Esophagus (tissue), 2 donors: Measurements from ENCODE around the gene SHISA4. TPM values are rescaled to one million over a fixed set of nuclear protein-coding genes. Genes with fewer than 3 reads are reported as not detected.

ENCODE experiments used
- H3K27ac ChIP-seq, 2 donors: one replicate each; pipeline ENCODE4 v1.5.1; 2013; ENCODE audit warnings: low read depth in 2 of 2, mild to moderate bottlenecking in 2 of 2, inconsistent platforms in 1 of 2, low read length in 1 of 2, moderate library complexity in 1 of 2
- H3K27me3 ChIP-seq, 2 donors: one replicate each; pipeline ENCODE4 v1.6.1; 2013; ENCODE audit warnings: low read length in 2 of 2, control low read depth in 1 of 2, mild to moderate bottlenecking in 1 of 2; ENCODE audit not compliant: insufficient read depth in 2 of 2, control insufficient read depth in 1 of 2
- H3K36me3 ChIP-seq, 2 donors: one replicate each; pipeline ENCODE4 v1.6.1; 2013; ENCODE audit warnings: low read length in 1 of 2; ENCODE audit not compliant: control insufficient read depth in 2 of 2, insufficient read depth in 2 of 2
- H3K4me1 ChIP-seq, 2 donors: one replicate each; pipeline ENCODE4 v1.6.1; 2013; ENCODE audit warnings: low read length in 1 of 2; ENCODE audit not compliant: control insufficient read depth in 2 of 2, insufficient read depth in 2 of 2
- H3K4me3 ChIP-seq, 2 donors: one replicate each; pipeline ENCODE4 v1.5.1; 2013; ENCODE audit warnings: low read length in 2 of 2, mild to moderate bottlenecking in 2 of 2, low read depth in 1 of 2, moderate library complexity in 1 of 2
- H3K9me3 ChIP-seq, 2 donors: one replicate each; pipeline ENCODE4 v1.6.1; 2013; ENCODE audit warnings: mild to moderate bottlenecking in 2 of 2, low read depth in 1 of 2, low read length in 1 of 2, moderate library complexity in 1 of 2; ENCODE audit not compliant: control insufficient read depth in 2 of 2, insufficient read depth in 1 of 2
- WGBS, 2 donors: extraction: QIAGEN DNeasy Blood & Tissue Kit; methylation state at CpG; one replicate each; pipeline ENCODE4 v1.1.7; 2013; 5-methylcytosine and 5-hydroxymethylcytosine counted together
- polyA plus RNA-seq, 2 donors: library from polyadenylated mRNA; stranded (reverse); fragments of 200-250 nt; gene quantifications; one replicate each; pipeline ENCODE4 v1.2.3, GENCODE V29; 2013
- donor health status: healthy with polysubstance abuse.
- donor health status: Bipolar disorder and iron deficiency.

Gene SHISA4
- polyA plus RNA-seq, 2 donors = 2.3 to 3.7 TPM

DNA sequence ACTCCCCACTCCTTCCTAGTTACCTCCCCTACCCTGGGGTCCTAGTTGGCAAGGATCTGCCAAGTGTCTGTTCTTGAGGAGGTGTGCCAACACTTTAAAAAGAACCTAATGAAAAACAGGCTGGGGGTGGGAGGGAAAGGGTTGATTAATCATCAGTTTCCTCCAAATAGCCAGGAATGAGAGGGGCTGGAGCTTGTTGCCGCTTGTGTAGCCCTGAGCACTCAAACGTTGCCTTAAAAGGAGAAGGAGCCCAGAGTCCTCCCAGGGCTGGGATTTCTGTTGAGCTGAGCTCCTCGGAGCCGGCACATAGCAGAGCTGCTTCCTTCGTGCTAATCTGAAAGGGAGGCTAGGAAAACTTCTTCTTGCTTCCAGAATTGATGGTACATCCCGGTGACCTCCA, 15.9 kb downstream of the SHISA4 start:
- peak overlapping the region; percentile 39 to 82 for H3K27ac ChIP-seq
- H3K4me3 ChIP-seq = no peak overlapping the region
- H3K4me1 ChIP-seq = peaks cover 3 to 8% of the 10 kb centered on the region in 2 donors
- 25 to 44% methylated on average over 6 of the region's 6 CpGs for WGBS, 2 donors
- H3K27me3 ChIP-seq = no peaks in the 10 kb centered on the region
- H3K36me3 ChIP-seq = peaks cover 0 to 2% of the 10 kb centered on the region in 2 donors
- no peaks in the 10 kb centered on the region for H3K9me3 ChIP-seq

DNA sequence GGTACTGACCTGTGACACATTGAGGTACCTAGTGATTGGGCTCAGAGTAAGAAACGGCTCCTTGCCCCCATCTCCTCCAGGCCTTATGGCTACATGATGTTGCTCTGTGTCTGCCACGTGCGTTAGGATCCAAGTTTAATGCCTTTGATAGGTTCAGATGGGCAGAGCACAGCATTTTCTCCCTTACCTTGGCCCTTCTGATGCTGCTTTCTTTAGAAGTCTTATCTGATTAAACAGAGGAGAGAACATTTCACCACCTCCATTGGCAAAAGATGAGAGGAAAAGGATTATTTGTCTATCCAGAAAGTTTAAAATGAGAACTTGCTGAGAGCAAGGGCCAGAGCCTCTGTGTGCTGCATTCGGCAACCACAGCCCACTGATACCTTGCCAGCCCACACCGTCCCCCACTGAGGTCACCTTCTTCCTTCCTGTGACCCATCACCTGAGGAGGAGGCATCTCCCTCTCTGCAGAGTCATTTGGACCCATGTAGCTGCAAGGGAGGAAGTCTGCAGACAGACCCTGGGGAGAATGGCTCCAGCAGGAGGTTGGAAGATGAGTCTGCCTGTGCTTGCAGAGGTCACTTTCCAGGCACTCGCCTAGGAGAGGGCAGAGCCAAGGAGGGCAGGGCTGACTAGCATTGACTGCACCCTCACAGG, 16.7 kb downstream of the SHISA4 start:
- H3K27me3 ChIP-seq = no peaks in the 10 kb centered on the region
- H3K4me3 ChIP-seq = no peak overlapping the region
- WGBS, 2 donors = 42 to 50% methylated on average over 6 of the region's 6 CpGs
- no peaks in the 10 kb centered on the region for H3K9me3 ChIP-seq
- H3K36me3 ChIP-seq = no peaks in the 10 kb centered on the region
- H3K27ac ChIP-seq = peak overlapping the region; percentile 56 to 81
- peaks cover 3 to 5% of the 10 kb centered on the region in 2 donors for H3K4me1 ChIP-seq

DNA sequence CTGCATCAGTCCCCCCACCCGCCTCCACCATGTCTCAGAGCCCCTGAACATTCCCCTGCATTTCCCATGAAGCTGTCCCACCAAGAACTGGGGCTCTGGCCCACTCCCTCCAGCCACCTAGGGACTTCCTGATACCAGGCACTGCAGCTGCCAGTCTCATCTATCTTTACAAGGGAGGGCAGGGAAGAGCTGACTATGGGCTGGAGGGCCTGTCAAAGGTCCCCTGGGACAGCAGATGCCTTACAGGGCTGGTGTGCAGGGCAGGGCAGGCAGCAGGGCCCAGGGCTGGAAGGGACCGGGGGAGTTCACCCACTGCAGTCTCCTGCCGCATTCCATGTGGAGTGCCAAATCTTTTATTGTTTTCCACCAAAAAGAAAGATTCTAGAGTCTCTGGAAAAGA, 17.6 kb downstream of the SHISA4 start:
- 83% methylated on average over 3 of the region's 3 CpGs for WGBS, 2 donors
- H3K27ac ChIP-seq = peak overlapping the region; percentile 56 to 81
- peaks cover 3 to 5% of the 10 kb centered on the region in 2 donors for H3K4me1 ChIP-seq
- H3K36me3 ChIP-seq = no peaks in the 10 kb centered on the region
- no peaks in the 10 kb centered on the region for H3K9me3 ChIP-seq
- no peaks in the 10 kb centered on the region for H3K27me3 ChIP-seq
- H3K4me3 ChIP-seq = no peak overlapping the region

DNA sequence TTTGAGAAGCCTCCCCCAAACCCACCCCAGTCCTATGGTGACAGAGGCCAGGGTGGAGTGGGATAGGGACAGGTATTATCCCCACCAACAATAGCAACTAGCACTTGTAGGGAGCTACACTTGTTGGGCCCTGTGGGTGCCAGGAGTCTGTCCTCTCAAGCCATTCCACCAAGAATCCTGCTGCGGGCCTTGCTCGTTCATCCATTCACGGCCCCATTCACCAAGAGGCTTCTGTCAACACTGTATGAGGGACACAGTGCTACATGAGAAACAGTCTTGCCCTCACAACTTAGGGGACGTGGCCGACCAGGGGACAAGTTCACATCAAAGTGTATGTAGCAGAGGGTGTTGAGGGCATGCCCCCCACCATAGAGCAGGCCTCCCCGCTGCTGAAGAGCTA, 18.9 kb downstream of the SHISA4 start:
- WGBS, 2 donors = 81 to 85% methylated on average over 6 of the region's 6 CpGs
- H3K27ac ChIP-seq = peak overlapping the region; percentile 61 to 70
- no peaks in the 10 kb centered on the region for H3K36me3 ChIP-seq
- H3K9me3 ChIP-seq = no peaks in the 10 kb centered on the region
- no peak overlapping the region for H3K4me3 ChIP-seq
- peaks cover 3 to 5% of the 10 kb centered on the region in 2 donors for H3K4me1 ChIP-seq
- no peaks in the 10 kb centered on the region for H3K27me3 ChIP-seq

DNA sequence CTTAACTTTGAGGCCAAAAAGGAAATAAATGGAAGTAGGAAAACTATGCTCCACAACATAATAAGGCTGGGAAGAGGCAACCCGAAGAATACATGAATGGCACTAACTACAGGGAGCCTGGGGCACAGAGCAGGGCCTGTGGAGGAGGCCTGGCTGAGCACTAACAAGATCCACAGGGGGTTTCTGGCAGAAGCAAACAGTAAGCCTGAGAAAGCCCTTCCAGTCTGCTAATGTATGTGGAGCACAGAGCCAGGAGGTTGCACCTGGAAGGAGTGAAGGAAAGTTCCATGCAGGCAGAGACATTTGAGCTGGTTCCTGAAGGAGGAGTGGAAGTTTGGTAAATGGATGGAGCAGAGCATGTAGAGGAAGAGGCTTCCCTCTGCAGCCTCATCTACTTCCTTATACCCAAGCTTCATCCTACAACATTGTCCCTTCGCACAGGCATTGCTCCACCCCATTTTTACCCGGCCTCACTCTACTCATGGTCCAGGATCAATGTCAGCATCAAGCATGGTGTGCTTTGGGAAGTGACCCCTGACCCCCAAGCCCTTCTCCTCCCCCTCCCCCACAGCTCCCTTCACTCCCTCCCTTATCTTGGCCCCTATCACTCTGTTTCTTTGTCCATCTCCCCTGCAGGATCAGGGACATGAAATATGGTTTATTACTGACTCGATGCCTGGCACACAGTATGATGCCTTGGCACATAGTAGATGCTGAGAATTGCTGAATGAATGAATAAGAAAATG, 23.3 kb downstream of the SHISA4 start:
- Histone ChIP-seq H3K27me3 (no peaks in the 10 kb centered on the region), H3K9me3 (no peaks in the 10 kb centered on the region), H3K36me3 (no peaks in the 10 kb centered on the region), H3K4me1 (peaks cover 0 to 3% of the 10 kb centered on the region in 2 donors), H3K4me3 (no peak overlapping the region), H3K27ac (peak overlapping the region; percentile 17 to 52)
- 66 to 72% methylated on average over 4 of the region's 4 CpGs for WGBS, 2 donors

DNA sequence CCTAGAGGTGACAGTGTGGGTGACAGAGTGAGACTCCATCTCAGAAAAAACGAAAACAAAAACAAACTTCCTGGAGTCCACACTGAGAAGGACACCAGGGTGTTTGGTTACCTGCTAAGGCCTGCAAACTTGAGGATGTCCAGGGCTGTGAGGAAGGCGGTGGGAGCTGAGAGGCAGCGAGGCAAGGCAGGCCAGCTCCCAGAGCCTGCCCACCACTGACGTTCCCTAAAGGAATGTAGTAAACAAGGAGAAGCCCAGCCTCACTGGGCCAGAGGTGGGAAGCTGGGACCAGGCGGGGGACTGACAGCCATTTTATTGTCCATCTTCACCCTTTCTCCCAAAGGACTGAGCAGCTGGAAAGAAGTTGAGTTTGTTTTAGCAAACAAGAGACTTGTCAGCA, 24.1 kb downstream of the SHISA4 start:
- Histone ChIP-seq H3K27ac (peak overlapping the region; percentile 29 to 51), H3K4me1 (peaks cover 0 to 3% of the 10 kb centered on the region in 2 donors)

DNA sequence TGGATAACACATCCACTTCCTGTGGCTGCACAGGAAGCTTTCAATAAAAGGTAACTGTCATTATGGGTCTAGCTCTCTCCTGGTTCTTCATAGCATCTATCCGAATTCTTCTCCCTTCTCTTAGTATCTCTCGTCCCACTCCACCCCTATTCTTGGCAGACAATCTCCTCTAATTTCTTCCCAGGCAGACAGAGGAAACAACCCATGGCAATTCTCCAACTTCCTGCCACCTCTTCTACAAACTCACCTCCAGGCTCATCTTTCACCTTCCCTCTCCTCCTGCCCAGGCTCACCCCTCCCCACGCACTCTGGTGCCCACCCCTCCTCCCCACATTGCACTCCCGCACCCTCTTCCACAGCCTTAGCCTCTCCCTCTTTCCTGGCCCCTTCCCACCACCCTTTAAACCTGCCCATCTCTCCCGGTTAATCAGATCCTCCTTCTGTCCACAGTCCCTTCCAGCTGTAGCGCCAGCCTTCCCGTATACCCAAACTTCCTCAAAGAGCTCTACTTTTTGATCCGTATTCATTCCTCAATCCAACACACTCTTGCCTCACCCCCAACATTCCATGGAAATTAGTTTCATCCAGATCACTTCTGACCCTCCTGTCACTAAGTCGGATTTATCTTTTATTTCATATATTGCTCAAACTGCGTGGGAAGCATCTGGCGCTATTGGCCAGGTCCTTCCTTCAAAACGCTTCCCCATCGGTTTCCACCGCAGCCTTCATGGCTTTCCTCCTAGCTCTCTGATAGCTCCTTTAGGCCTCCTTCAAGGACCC, 25.9 kb downstream of the SHISA4 start:
- Histone ChIP-seq H3K27ac (peak overlapping the region; percentile 60 to 76), H3K36me3 (no peaks in the 10 kb centered on the region), H3K27me3 (no peaks in the 10 kb centered on the region), H3K4me3 (no peak overlapping the region), H3K4me1 (peaks cover 0 to 5% of the 10 kb centered on the region in 2 donors), H3K9me3 (no peaks in the 10 kb centered on the region)
- 61 to 65% methylated on average over 14 of the region's 14 CpGs for WGBS, 2 donors

More for the DNA sequence above, 24.1 kb downstream of the SHISA4 start:
- Histone ChIP-seq H3K36me3 (no peaks in the 10 kb centered on the region), H3K9me3 (no peaks in the 10 kb centered on the region), H3K4me3 (no peak overlapping the region), H3K27me3 (no peaks in the 10 kb centered on the region)
- 62 to 64% methylated on average over 5 of the region's 5 CpGs for WGBS, 2 donors

DNA sequence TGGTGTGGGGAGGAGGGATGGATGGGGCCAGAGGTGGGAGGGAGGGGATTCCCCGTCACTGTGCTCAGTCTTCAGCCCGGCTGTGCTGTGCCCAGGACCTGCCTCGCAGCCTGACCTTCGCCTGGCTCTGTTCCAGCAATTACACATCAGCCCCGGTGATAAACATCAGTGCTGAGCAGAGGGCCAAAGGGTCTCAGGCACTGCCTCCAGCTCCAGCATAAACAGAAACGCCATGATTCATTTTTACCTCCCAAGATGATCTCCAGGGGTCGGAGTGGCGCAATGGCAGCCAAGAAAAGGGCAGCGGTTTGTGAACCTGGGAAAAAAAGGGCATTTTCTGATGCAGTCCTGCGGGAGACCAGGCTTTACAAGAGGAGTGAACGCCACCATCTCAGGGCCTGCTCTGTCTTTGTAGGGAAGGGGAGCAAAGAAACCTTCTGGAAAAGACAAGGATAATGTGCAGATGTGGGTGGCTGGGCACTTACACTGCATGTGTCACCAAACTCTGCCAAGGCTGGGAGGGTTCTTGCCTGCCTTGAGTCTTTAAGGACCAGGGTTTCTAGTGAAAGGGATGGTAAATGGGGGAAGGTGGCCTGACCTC, 28.1 kb downstream of the SHISA4 start:
- H3K9me3 ChIP-seq = no peaks in the 10 kb centered on the region
- peaks cover 0 to 5% of the 10 kb centered on the region in 2 donors for H3K4me1 ChIP-seq
- no peak overlapping the region for H3K4me3 ChIP-seq
- H3K36me3 ChIP-seq = no peaks in the 10 kb centered on the region
- 34 to 36% methylated on average over 11 of the region's 11 CpGs for WGBS, 2 donors
- H3K27ac ChIP-seq = peak overlapping the region; percentile 76 to 83
- no peaks in the 10 kb centered on the region for H3K27me3 ChIP-seq

DNA sequence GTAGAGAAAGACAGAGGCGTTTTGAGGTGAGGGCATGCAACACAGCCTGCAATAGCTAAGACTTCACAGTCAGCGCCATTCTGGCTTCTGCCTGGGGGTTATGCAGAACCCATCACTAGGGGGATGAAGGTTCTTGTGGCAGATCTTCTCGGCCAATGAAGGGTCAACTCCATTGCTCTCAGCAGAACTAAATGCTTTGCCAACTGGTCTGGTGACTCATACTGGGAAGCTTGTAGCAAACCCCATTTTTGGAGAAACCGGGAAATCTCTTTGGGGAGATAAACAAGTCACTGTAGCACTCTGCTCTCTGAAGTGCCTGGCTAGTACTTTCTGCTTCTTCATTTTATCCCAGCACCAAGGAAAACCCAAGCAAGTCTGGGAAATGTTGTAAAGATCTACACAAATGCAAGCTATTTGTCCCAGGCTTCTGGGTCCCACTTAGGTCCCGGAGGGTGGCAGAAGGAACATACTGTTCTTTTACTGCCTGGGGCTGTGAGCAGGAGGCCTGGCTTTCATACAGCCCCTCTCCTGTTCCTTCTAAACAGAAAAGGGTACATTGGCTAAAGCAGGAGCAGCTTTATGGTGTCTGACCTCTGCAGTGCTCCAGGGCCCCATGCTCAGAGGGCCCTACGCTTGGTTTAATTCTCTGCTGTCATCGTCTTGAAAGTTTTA, 28.8 kb downstream of the SHISA4 start:
- H3K4me1 ChIP-seq = peaks cover 0 to 5% of the 10 kb centered on the region in 2 donors
- H3K4me3 ChIP-seq = no peak overlapping the region
- H3K36me3 ChIP-seq = no peaks in the 10 kb centered on the region
- WGBS, 2 donors = 57 to 65% methylated on average over 7 of the region's 7 CpGs
- no peaks in the 10 kb centered on the region for H3K9me3 ChIP-seq
- H3K27me3 ChIP-seq = no peaks in the 10 kb centered on the region
- peak overlapping the region; percentile 83 for H3K27ac ChIP-seq
